Measurements from ENCODE around the gene OSBPL8. TPM values are rescaled to one million over a fixed set of nuclear protein-coding genes. Genes with fewer than 3 reads are reported as not detected.

OSBPL8 gene
- total RNA-seq, 1 experiment from 2014 or later = 21.2 TPM

- DNase-seq (ENCODE audit: low spot score) = no peak
These were observed 249.5 kb downstream of the OSBPL8 start for GRCh38 chr12:76310110-76310509.

GRCh38 chr12:76308866-76309265, 250.7 kb downstream of the OSBPL8 start:
- DNase-seq (ENCODE audit: low spot score) = no peak

DNA sequence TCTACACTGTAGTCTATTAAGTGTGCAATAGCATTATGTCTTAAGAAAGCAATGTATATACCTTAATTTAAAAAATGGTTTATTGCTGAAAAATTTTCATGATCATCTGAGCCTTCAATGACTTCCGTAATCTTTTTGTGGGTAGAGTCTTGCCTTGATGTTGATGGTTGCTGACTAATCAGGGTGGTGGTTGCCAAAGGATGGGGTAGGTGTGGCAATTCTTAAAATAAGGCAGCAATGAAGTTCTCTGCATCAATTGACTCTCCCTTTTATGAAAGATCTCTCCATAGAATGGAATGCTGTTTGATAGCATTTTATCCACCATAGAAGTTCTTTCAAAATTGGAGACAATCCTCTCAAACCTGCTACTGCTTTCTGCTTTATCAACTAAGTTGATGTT, 252.5 kb downstream of the OSBPL8 start:
- no peak for DNase-seq (ENCODE audit: low spot score)

- no peak for DNase-seq (ENCODE audit: low spot score)
These were observed 255.5 kb downstream of the OSBPL8 start for GRCh38 chr12:76303989-76304460.

DNA sequence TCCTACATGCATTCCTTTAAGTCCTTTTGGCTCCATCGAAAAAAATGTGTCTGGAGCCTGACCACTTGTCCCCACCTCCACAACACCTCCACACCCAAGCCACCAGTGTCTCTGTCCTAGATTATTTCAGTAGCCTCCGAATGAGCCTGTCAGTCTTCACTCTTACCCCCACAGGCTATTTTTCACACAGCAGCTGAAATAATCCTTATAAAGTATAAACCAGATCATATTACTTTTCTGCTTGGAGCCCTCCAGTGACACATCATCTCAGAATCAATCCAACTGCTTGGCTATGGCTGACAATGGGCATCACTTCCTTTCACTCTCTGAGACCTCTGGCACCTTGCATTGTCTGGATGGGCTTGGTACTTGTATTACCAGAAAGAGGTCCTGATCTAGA, 256.2 kb downstream of the OSBPL8 start:
- no peak for DNase-seq (ENCODE audit: low spot score)

Other genes starting within 250 kb of the OSBPL8 start
- 7.6 and 9.7 TPM in 2 replicates for gene BBS10, start 211.4 kb downstream of the OSBPL8 start, total RNA-seq (2014; rRNA removed; shearing (Covaris generic))
- gene ZDHHC17, start 204.3 kb upstream of the OSBPL8 start, total RNA-seq (2014; rRNA removed; shearing (Covaris generic)) = 9.5 and 14.1 TPM in 2 replicates

Data from H4 (cell line).